Stimulated activated CD8-positive, alpha-beta memory T cell treated with anti-CD3 and anti-CD28 coated beads, Interleukin-12 subunit alpha, Interleukin-12 subunit beta, amount 100 ng/mL, for 24 hours (primary cell): ENCODE measurements around the gene ZGLP1.
"Not testable (repeated sequence)": the region's sequence is repeated elsewhere in the genome, so short reads cannot be mapped to it uniquely, and the experiment has no call there.

ENCODE experiments used
- DNase-seq: peaks from one replicate; pipeline ENCODE4 v3.0.0-alpha.2; 2020; ENCODE audit errors: extremely low read depth

Gene ZGLP1

DNA sequence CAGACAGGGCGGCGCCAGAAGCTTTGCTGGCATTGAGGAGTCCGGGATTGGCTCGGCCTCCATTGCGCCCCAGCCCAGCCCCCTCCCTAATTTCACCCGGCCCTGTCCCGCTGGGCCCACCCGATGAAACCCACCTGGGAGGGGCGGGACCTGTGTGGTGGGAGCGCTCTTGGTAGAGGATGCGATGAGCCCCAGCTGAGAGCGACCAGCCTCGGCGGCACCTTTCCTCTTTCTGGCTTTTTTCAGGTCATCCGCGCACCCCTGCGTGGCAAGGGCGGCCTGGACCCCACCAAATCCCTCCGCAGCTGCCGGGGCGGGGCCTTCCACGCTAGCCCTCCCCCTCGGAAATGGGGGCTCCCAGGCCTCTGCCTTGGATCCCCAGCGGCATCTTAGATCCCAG, at the start of gene ZGLP1:
Gene ZGLP1, minus strand, starts transcription at position 393 of the 400 bp plus-strand sequence.
- DNase-seq, result no peak

DNA sequence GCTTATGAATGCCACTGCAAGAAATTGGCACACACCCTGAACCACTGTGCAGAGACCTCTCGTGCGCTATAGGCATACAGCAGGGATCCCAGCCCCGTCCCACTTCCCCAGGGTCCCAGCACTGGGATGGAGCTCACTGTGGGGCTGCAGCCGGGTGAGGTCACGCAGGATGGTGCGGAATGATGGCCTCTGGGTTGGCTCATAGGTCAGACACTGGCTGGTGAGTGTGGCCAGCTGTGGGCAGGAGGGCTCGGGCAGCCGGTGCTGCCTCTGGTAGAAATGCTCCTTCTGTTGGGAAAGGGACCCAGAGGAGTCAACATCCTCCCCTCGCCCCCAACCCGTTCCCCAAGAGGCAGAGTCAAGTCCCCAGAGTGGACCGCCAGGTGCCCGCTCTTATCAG, 46.8 kb upstream of the ZGLP1 start:
- DNase-seq, result no peak

DNA sequence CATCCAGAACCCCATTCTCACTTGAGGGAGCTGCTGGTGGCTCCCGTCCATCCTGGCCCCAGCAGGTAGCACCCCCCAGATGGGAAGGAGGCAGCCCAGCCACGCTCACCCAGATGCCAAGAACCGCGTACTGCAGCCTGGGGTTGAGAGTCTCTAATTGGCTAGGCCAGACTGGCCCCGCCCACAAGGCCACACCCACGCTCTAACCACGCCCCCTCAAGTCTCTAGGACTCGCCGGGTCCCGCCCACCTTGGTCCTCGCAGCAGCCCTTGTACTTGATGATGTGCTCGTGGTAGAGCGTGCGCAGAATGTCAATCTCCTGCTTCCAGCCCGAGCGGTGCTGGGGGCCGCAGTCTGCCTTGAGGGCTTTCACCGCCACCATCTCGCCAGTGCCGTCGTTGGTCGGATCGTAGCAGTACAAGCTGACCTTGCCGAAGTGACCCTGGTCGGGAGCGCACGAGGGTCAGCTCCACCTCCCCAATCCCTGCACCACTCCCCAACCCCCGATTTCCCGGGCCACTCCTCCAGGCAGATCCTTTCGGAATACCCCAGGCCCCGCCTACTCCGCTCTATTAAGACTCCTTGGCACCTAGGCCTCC, 44.3 kb upstream of the ZGLP1 start:
- DNase-seq, result no peak

DNA sequence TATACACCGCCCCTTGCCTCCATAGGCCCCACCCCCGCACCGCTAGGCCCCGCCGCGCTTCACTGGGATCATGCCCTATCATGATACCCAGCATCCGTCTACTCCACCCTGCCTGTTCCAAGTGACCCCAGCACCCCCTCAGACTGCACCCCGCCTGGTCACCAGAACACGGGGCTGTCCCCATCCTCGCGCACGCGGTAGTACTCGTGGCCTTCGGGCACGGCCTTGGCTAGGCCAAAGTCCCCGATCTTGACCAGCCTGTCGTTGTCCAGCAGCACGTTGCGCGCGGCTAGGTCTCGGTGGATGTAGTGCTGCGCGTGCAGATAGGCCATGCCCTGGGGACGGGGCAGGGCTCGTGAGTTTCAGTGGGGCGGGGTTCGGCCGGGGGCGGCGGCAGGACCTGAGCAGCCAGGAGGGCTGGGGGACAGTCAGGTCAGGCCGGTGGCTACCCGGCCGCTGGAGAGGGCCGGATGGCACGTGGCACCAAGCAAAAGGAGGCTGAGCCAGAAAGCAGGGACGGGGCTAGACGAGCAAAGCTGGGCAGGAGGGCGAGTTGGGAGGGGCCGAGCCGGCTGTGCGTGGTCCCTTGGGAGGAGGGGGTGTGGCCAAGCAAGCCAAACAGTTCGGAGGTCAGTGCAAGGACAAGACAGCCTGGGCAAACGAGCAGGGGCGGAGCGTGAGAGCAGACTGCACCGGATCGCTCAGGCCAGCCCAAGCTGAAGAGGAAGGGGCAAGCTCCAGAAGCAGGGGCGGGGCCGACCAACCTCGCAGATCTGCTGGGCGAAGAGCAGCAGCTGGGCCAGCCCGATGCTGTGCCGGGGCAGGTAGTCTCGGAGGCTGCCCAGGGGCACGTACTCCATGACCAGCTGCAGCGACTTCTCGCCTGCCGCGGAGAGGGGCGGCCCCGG, 43.4 kb upstream of the ZGLP1 start:
- no peak for DNase-seq

DNA sequence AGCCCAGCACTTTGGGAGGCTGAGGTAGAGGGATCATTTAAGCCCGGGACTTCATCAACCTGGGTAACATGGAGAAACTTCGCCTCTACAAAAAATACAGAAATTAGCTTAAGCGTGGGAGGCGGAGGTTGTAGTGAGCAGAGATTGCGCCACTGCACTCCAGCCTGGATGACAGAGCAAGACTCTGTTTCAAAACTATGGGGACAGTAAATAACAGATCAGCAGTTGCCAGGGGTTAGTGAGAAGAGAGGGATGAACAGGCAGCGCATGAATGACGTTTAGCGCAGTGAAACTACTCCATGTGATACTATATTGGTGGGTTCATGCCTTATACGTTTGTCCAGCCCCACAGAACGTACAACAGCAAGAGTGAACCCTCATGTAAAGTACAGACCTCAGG, 36.9 kb upstream of the ZGLP1 start:
- DNase-seq, result no peak

DNA sequence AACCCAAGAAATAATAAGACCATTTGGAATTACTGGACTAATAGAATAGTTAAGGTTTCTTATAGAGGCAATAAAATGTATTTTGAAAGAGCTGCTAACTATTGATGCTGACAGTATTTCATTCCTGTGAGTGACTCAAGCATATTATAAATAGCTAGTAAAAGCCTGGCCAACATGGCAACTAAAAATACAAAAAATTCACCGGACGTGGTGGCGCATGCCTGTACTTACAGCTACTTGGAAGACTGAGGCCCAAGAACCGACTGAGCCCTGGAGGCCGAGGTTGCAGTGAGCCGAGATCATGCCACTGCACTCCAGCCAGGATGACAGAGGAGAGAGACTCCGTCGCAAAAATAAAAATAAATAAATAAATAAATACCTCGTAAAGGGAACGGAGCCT, 35.2 kb upstream of the ZGLP1 start:
- DNase-seq, result no peak

DNA sequence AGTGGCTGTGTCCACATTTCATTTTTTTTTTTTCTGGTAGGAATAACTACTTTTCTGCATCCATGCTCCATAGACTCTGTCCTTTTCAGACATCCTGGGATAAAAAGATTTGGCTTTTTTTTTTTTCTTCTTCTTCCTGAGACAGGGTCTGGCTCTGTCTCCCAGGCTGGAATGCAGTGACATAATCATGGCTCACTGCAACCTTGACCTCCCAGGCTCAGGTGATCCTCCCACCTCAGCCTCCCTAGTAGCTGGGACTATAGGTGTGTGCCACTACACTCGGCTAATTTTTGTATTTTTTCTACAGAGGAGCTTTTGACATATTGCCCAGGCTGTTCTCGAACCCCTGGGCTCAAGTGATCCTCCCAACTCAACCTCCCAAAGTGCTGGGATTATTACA, 33.9 kb upstream of the ZGLP1 start:
- DNase-seq, result no peak

DNA sequence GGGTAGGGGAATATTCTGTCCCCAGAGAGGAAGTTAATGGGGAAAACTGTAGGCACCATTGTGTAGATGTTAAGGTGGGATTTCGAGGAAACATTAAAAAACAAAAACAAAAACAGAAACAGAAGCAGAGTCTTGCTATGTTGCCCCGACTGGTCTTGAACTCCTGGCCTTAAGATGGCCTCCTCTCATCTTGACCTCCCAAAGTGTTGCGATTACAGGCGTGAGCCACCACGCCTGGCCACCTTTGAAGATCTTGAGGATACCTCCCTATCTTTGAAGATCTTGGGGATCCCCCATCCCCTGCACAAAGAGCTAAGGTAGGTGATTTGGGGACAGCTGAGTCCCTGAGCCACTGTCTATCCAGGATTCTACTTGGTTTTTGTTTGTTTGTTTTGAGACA, 30.4 kb upstream of the ZGLP1 start:
- no peak for DNase-seq

DNA sequence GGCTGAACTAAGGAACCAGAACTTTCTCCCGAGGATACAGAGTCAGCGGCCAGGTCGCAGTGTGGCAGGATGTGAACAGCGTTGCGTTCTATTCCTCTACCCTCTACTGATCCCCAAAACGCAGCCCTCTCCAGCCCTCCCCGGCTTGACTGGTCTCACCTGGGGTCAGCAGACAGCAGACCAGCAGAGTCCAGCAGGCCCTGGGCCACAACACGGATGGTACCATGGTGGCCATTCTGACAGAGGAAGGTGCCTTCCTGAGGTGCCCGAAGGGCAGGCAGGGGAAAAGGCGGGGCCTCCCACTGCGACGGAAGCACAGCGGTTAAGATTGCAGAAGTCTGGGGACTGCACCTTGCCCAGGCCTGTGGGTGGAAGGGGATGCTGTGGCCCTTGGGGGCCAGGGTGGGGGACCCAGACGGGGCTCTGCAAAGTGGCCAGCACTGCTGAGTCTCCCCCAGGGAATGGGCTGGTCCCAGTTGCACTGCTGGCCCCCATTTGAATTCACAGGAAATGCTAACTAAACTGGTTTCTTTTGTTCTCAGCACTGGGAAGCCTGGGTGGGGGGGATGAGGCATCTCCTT, 29.9 kb upstream of the ZGLP1 start, which contains the start of gene ICAM3:
Gene ICAM3, minus strand, starts transcription at position 245 of the 581 bp plus-strand sequence. Its CDS starts 10 bp downstream, at position 235.
- DNase-seq, result no peak

DNA sequence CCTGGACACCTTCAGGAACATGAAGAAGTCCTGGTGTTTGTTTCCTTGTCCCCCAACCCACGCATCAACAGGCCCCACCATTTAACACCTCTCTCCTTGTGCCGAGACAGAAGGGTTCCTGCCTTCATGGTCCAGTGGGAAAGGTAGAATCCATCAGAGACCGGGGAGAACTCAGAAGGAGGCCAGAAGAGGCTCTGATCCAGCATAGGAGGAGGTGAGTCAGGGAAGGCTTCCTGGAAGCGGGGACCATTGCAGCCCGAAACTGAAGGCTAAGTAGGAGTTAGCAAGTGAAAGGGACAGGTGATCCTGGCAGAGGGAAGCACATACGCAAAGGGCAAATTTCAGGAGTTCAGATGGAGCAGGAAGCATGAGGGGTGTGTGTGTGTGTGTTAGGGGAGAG, 29.3 kb upstream of the ZGLP1 start:
- DNase-seq, result no peak

DNA sequence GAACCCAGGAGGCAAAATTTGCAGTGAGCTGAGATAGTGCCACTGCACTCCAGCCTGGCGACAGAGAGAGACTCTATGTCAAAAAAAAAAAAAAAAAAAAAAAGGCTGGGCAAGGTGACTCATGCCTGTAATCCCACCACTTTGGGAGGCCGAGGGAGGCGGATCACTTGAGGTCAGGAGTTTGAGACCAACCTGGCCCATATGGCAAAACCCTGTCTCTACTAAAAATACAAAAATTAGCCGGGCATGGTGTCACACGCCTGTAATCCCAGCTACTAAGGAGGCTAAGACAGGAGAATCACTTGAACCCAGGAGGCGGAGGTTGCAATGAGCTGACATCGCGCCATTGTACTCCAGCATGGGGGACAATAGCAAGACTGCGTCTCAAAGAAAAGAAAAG, 27.1 kb upstream of the ZGLP1 start:
- not testable (repeated sequence) for DNase-seq

DNA sequence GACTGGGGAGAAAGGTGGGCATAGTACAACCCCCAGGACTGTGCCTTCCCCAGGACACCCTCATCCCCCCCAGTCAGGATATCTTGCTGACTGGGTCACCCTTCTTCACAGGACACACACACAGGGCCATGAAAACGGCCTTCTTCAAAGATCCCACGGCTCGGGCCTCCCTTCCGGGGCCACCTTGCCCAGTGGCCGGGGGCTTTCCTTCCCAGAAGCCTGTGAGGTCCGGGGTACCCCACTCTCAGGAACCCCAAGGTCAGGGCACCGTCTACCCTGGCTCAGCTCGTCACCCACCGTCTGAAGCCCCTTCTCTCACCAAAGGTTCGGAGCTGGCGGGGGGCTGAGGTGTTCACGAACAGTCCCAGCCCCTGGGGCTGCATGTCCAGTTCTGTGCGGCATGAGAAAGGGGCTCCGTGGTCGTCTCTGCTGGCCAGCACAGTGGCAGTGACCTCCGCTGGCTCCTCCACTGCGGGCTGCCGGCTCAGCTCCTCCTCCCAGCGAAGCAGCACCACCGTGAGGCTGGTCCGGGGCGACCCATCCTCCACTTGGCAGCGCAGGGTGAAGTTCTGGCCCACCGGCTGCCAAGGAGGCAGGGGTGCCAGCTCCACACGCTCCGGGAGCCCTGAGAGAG, 25.9 kb upstream of the ZGLP1 start:
- no peak for DNase-seq

DNA sequence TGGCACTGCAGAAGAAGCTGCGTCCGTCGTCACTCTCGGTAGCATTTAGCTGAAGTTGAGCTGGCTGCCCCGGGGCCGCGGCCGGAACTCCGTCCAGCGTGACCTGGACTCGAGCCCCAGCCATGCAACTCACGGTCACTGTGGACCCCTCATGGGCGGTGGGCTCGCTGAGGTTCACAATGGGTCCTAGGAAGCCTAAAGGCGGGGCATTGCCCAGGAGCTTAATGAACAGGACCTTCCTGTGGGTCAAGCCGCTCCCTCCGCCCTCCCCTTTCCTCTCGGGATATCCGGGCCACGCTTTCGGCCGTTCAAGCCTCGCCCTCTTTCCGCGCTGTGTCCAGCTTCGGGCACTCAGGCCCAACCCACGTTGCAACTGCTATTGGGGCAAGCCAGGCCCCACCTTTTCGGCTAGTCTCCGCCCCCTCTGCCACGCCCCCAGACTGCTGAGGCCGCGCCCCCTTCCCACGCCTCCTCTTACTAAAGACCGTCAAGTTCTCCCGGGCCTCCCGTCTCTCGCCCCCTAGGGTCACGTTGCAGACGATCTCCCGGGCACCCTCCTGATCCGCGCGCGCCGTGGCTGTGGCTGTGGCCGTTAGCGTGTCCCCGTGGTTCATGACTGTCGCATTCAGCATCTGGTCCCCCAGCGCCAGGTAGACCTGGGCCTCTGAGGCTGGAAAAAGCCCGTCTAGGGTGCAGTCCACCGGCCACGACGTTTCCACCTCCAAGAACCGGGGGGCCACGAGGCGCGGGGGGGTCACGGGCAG, 25.2 kb upstream of the ZGLP1 start:
- DNase-seq, result no peak

DNA sequence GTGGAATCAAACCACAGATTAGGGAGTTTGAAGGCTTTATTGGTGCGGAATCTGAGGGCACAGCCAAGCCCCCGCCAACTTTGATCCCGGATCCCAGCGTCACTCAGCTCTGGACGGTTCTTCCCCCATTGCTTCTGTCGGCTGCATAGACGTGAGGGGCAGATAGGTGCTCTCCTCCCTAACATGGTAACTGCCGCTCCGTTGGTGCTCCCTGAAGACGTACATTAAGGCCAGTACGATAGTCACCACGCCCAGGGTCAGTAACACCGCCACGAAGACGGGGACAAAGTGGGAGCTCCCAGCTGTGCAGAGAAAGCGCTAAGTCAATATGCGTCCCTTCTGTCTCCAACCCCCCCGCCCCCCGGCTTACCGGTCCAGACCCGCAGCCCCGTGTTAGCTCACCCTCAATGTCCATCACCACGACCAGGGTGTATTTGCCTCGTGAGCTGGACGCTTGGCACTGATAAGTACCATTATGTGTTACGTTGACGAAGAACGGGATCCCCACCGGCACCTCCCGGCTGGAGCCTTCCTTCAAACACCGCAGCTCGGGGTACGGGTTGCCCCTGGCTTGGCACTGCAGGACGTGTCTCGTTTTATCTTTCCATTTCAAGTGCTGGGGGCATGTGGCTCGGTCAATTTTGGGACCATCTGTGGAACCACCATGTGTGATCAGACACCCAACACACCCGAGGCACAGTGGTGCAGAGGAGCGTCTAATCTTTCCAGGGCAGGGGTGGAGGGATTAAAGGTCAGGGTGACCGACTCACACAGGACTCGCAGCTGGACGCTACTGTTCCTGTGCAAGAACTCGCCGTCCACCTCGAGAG, 24.4 kb upstream of the ZGLP1 start:
- DNase-seq, result no peak

DNA sequence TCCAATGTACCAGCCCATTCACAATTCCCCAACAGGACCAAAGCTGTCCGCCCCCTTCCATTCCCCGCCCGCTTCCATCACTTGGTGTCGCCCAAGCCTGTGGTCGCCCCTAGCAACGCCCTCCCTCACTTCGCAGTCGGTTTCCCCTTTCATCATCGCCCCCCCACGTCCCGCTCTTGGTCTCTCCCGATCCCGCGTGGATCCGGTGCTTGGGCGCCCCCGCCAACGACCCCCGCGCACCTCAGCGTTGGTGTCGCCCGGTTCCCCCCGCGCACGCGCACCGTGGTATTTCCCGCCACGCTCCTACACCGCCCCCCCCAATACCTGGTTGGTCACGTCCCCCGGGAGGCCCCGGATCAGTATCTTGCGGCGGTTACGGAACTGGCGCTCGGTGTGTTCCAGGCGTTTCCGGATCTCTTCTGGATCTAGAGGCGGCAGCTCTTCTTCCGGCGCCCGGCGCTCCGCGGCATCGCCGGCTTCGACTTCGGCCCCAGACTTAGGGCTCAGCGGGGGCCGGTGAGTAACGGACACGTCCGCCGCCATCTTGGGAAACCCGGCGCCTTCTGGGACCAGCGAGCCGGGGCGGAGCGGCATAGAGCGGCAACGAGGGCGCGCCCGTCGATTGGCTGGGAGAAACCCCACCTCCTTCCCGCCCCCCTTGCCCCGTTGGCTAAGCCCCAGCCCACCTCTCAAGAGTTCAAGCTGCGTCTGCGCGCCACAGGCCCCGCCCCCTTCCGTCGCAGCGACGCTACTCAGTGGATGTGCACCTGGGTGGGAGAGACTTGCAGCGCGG, 23.5 kb upstream of the ZGLP1 start, which contains the start of gene RAVER1:
Gene RAVER1, minus strand, starts transcription at position 565 of the 793 bp plus-strand sequence. Its CDS starts 22 bp downstream, at position 543.
- peak; percentile 96 for DNase-seq

DNA sequence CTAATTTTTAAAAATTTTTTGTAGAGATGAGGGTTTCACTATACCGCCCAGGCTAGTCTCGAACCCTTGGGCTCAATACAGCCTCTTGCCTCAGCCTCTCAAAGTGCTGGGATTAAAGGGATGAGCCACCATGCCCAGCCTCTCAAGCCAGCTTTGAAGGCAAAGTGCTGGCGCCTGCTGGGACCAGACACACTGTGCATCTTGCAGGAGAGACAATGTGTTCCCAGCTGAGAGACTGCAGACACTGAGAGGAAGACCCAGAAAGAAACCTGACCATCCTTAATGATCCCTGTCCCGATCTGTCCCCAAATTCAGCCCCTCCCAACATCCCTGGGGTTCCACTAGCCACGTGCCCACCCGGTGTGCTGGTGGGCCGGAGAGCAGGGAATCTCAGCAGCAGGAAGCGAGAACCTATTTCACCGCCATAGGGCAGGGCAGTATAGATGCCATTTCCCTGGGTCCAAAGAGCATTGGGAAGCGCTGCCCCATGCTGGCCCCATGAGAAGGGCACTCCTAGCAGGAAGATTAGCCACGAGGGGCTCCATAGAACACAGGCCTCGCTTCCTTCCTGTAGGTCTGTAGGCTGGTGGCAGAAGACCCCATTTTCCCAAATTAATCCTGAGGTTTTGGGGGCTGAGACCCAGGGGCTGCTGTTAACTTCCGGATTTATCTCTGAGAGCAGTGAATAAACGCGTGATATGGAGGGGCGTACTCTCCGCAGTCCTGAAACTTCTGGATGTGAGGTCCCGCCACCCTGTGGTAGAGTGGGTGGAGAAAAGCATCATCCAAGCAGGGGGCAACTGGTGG, 22.7 kb upstream of the ZGLP1 start:
- DNase-seq, result no peak

DNA sequence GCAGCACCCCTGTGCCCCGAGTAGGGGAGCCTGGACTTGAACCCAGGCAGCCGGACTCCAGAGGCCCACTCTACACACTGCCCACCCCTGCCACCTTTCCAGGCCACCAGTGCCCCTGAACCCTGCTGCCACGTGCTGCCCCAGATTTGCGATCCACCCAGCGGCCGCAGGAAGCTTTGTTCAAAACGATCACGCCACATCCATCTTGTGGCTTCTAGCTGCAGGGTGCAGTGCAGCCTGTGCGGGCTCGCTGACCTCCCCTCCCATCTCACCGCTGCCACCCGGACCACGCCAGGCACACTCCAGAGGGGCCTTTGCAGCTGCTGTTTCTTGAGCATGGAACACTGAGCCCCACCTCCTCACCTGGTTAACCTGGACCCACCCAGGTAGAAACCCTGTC, 19.9 kb upstream of the ZGLP1 start:
- no peak for DNase-seq

DNA sequence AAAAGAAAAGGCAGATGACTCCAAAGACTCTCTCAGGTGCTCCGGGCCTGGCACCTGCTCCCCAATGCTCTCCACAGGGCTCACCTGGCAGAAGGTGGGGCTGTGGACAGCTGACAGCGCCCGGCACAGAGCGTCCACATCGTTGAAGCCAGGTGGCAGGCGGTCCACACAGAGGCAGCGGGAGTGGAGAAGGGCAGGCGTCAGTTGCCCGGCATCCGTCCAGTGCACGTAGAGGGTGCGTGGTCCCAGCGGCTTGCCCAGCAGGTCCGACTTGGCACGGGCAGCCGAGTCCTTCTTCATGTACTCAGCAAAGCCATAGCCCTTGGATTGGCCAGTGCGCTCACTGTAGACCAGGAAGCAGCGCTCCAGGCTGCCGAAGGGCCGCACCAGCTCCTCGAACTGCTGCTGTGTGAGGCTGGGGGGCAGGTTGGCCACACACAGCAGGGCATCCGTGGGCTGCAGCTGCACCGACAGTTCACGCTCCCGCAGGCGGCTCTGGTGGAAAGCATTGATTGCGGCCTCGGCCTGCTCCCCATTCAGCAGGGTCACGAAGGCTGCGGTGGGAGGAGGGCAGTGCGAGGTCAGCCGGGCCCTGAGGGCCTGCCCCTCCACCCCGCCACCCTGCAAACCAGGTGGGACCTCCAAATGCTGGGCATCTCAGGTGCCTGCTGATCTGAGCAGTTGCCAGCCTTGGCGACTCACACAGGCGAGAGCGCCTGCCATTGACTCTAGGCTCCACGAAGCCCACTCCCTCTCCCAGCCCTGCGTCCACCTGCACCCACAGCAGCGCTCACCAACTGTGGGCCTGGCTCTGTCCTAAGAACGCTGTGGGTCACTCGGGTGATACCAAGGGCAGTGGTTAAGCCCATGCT, 19.2 kb upstream of the ZGLP1 start:
- DNase-seq, result no peak
